Choroid plexus epithelial cell (primary cell): ENCODE measurements around the gene LEKR1.
"Not testable (repeated sequence)": the region's sequence is repeated elsewhere in the genome, so short reads cannot be mapped to it uniquely, and the experiment has no call there.

Experiments used
- DNase-seq: peaks from one replicate; pipeline ENCODE4 v3.0.0-alpha.2; 2010; ENCODE audit warnings: low read depth
- H3K4me3 ChIP-seq: 2 replicates; pipeline ENCODE4 v1.5.1; 2011; ENCODE audit warnings: low read depth, mild to moderate bottlenecking, control low read depth, low read length, moderate library complexity
- TF ChIP-seq, protein P1 (sequence below): conservative IDR thresholded peaks from 2 replicates; pipeline ENCODE4 v1.5.1; 2011; ENCODE audit warnings: low read depth, mild to moderate bottlenecking, control low read depth, inconsistent platforms, low read length, moderate library complexity

Gene LEKR1

DNA sequence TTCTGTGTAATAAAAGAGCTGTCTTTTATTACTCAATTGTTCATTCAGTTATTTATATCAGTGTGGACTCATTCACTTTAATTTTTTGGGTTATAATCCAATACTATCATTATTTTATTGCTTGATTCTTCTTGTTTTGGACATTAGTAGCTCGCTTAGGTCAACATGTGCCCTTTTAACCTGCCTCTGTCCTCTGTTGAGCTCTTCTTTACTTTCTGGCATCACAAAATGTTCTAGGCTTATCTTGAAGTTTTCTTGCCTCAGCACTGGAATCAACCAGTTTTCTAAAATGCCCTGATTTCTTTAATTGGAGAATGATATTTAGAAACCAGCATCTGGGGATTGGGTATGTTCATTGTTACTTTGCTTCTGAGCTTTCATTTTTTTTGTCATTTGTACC is 82.2 kb downstream of the LEKR1 start:
- TF ChIP-seq, protein P1, sequence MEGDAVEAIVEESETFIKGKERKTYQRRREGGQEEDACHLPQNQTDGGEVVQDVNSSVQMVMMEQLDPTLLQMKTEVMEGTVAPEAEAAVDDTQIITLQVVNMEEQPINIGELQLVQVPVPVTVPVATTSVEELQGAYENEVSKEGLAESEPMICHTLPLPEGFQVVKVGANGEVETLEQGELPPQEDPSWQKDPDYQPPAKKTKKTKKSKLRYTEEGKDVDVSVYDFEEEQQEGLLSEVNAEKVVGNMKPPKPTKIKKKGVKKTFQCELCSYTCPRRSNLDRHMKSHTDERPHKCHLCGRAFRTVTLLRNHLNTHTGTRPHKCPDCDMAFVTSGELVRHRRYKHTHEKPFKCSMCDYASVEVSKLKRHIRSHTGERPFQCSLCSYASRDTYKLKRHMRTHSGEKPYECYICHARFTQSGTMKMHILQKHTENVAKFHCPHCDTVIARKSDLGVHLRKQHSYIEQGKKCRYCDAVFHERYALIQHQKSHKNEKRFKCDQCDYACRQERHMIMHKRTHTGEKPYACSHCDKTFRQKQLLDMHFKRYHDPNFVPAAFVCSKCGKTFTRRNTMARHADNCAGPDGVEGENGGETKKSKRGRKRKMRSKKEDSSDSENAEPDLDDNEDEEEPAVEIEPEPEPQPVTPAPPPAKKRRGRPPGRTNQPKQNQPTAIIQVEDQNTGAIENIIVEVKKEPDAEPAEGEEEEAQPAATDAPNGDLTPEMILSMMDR = no peak
- no peak for DNase-seq
- no peak overlapping the region for H3K4me3 ChIP-seq

GRCh38 chr3:156910022-156910421 is 83.9 kb downstream of the LEKR1 start:
- TF ChIP-seq, protein P1 = no peak
- DNase-seq = no peak
- no peak overlapping the region for H3K4me3 ChIP-seq

- H3K4me3 ChIP-seq = not testable (repeated sequence)
- peak; percentile 24 for DNase-seq
Measured at GRCh38 chr3:156910831-156911230, 84.7 kb downstream of the LEKR1 start.

GRCh38 chr3:156914300-156914699 is 88.1 kb downstream of the LEKR1 start:
- not testable (repeated sequence) for H3K4me3 ChIP-seq, DNase-seq

DNA sequence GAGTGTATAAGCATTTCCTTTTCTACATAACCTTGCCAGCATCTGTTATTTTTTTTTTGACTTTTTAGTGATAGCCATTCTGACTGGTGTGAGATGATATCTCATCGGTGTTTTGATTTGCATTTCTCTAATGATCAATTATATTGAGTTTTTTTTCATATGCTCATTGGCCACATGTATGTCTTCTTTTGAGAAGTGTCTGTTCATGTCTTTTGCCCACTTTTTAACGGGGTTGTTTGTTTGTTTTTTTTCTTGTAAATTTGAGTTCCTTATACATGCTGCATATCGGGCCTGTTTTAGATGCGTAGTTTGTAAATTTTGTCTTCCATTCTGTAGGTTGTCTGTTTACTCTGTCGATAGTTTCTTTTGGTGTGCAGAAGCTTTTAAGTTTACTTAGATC is 89.2 kb downstream of the LEKR1 start:
- TF ChIP-seq, protein P1 = no peak
- no peak overlapping the region for H3K4me3 ChIP-seq
- DNase-seq = no peak

GRCh38 chr3:156918746-156919145 is 92.6 kb downstream of the LEKR1 start:
- TF ChIP-seq, protein P1 = no peak
- DNase-seq = no peak
- H3K4me3 ChIP-seq = no peak overlapping the region

DNA sequence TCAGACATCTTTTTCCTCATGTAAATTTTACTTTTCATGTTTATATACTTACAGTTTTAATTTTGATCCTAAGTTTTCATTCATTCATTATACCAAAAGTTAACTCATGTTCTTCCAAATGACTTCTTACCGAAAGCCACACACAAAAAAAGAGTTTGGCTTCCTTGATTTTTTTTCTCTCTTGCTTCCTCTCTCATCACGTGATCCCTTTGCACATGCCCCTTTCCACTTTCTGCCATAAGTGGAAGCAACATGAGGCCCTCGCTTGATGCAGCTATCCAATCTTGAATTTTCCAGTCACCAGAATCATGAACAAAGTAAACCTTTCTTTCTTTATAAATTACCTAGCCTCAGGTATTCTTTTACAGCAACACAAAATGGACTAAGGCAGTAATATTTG is 93.7 kb downstream of the LEKR1 start:
- TF ChIP-seq, protein P1 = no peak
- H3K4me3 ChIP-seq = no peak overlapping the region
- DNase-seq = no peak

DNA sequence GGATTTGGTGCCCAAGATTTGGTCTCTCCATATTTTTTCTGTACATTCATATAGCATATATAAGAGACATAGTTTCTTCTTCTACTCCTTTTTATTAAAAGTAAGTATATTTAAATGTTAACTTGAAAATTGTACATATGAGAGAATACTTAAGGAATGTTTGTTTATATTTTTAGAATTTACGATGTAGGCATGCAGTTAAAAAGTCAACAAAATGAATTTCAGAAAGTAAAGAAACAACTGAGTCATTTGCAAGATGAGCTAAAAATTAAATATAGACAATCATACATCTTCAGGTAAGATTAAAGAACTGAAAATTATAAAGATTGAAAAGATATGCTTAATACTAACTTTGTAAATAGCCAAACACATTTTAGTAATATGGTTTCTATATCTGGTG is 94.2 kb downstream of the LEKR1 start:
- TF ChIP-seq, protein P1 = no peak
- H3K4me3 ChIP-seq = no peak overlapping the region
- no peak for DNase-seq
